HG03103 (cell line): ENCODE measurements around the gene MDFI.

Experiments used
- ATAC-seq: cut with Tn5 transposase; IDR thresholded peaks from one replicate; pipeline ENCODE4 v1.9.1; 2021; ENCODE audit warnings: low read depth; ENCODE audit not compliant: unreplicated experiment

MDFI gene

GRCh38 chr6:41684311-41685180, 46.3 kb downstream of the MDFI start:
- no peak for ATAC-seq

- no peak for ATAC-seq
Observed at GRCh38 chr6:41685641-41686380, 47.5 kb downstream of the MDFI start.

- ATAC-seq: no peak
Observed at GRCh38 chr6:41687501-41688175, 49.4 kb downstream of the MDFI start.

DNA sequence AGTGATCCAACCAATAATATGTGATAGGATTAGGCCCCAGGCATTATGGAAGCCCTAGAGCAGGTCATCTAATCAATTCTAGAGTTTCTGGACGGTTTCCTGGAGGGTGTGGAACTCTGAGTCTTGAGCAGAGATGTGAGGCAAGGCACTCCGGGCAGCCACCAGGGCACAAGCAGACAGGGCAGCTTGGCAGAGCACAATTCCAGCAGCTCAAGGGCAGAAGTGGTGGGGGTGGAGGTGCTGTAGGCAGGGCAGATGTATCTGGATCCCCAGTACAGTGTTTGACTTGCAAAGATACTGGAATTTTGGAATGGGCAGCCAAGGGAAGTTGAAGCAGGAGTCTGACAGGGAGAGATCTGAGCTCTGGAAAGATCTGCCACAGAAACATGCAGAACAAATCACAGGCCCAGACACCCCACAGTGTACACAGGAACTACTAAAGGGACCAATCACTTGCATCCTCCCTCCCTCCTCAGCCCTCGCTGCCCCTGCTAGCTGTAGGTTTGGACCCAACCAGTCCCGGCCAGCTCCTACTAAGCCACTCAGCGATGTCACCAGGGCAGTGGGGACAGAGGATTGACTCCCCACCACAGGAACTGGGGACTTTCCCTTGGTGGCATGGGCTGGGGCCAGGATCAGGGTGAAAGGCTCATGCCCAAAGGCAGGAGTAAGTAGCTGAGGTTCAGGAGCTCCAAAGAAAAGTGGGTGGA, 50.1 kb downstream of the MDFI start:
- ATAC-seq: no peak

DNA sequence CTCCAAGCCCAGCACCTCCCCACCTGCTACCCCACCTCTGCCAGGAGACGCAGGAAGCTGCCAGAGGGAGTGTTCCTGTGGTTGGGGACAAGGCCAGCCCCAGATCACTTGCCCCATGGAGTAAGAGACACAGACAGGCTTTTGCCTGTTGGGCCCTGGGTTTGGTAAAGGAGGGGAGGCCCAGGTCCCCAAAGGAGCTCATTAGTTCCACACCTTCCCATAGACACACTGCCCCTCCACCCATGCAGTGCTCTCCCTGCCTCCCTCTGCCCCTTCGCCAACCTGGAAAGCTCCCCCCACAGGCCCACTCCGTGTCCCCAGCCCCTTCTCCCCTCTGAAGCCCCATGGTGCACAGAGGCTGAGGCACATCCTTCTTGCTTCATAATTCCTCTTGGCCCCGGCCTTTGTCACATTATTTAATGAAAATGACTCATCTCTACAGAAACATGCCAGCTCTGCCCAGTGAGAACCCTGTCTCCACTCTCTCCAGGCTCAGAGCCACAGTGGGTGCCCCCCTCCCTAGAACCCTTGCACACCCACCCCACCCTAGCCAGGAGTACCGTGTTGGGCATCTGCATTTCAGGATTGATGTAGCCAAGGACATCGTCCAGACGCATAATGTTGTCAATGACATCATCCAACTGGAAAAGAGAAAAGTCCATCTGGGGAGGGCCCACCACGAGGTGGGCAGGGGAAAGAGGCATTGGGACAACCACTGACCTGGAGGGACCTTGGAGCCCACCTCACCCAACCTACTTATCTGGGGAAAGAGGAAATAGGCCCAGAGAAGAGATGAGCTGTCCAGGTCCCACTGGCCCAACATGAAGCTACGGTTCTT, 51.1 kb downstream of the MDFI start:
- ATAC-seq: no peak

DNA sequence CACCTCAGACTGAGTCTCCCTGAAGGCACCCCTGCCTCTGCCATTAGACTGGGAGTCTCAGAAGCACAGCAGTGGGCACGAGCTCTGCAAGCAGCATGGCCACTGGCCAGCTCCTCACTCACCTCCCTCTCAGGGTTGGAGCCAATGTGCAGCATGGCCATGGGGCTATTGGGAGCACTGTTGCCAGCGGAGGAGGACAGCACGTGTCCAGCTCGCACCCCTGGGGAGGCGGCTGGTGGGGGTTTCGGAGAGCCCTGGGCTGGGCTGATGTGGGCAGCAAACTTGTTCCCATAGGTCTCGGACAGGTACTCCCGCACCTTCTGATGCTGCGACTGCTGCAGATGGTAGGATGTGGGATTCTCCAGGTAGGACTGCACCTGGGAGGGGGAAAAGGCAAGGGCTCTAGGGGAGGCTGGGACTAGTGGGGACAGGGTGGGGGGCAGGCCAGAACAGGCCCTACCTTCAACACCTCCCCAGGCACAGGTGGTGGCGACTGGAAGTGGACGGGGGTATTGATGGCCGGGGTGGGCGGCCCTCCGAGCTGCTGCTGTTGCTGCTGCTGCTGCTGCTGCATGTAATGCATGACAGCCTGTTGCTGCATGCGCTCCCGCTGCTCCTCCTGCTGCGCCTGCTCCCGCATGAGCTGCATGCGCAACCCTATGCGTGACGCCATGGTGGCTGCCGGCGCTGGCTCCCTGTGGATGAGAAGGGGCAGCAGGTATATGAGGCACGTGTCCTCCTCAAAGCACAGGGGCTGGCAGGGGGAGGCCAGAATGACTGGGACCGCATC, 52.5 kb downstream of the MDFI start:
- no peak for ATAC-seq

- no peak for ATAC-seq
Observed at GRCh38 chr6:41691426-41692079, 53.3 kb downstream of the MDFI start.

DNA sequence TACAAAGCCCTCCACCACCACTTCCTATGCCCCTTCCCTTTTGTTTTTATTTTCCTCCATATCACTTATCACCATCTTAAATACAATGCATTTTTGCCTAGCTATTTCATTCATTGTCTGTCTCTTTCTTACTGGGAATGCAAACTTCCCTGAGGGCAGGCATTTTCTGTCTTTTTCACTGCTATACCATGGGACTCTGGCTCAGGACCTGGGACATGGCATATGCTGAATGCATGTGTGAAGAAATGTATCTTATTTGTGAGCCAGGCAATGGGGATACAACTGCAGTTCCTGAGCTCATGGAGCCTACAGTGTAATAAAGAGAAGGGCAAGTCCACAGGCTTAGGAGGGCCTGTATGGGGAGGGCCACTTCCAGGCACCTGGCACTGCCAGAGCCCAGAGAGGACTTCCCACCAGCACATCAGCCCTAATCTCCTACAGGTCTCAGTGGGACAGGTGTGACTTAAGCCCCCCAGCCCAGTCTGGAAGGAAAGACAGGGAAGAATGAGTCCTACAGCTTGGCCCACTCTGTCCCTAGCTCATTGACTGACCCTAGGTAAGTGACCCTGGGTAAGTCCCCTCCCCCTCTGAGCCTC, 53.9 kb downstream of the MDFI start:
- no peak for ATAC-seq

- no peak for ATAC-seq
Observed at GRCh38 chr6:41692730-41693129, 54.5 kb downstream of the MDFI start.

DNA sequence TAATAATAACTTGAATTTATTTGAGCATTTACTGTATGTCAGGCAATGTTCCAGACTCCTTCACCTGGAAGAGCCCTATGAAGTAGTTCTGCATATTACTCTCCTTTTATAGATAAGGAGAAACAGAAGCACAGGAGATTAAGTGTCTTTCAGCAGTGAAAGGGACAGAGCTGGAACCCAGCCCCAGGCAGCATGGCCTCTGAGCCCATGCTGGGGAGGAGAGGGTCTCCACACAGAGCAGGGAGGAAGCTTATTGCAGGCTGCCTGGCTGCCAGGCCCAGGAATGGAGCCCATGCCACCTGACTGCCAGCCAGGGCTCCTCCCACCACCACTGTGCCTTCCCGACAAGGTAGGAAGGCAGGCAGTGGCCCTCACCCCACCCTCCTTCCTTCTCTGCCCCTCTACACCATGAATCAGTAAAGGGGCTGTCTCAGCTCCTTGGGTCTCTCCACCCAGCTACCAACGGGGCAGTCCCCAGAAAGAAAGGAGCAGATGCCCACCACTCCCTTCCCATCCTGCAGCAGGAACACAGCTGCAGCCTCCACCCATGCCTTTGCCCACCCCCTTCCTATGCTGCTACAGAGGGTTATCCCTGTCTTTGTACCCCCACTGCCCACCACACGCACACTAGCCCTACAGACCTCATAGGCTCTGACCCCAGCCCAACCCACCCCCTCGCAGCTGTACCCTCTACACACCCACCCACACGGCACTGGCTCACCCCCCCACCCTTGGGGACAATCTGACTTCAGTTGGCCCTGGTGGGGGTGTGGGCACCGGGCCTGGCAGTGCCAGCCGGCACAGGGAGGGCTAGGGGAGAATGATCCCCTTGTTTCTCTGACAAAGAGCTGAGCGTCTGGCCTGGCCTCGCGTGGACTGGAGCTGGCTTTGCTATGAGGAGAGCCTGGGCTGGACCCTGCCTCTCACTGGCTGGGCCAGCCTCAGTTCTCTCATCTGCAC, 55.3 kb downstream of the MDFI start:
- no peak for ATAC-seq

GRCh38 chr6:41694815-41695526, 56.7 kb downstream of the MDFI start:
- ATAC-seq: no peak

DNA sequence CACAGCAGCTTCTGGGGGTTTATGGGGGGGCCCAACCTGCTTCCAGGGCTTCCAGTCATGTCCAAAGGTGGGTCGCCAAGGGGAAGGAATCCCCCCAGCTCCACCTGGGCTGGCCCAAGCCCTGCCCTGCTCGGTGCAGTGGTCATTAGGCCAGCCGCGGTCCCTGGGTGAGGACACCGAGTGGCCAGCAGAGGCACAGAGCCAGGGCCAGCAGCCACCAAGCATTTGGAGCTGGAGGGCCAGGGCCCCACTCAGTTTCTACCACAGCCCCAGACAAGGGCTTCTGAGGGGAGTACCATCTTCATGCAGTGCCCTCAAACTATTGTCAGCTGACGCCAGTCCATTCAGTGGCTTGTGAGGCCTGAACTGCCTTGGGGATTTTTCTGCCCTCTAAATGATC, 57.6 kb downstream of the MDFI start:
- ATAC-seq: no peak

- ATAC-seq: no peak
Observed at GRCh38 chr6:41696788-41697187, 58.5 kb downstream of the MDFI start.

DNA sequence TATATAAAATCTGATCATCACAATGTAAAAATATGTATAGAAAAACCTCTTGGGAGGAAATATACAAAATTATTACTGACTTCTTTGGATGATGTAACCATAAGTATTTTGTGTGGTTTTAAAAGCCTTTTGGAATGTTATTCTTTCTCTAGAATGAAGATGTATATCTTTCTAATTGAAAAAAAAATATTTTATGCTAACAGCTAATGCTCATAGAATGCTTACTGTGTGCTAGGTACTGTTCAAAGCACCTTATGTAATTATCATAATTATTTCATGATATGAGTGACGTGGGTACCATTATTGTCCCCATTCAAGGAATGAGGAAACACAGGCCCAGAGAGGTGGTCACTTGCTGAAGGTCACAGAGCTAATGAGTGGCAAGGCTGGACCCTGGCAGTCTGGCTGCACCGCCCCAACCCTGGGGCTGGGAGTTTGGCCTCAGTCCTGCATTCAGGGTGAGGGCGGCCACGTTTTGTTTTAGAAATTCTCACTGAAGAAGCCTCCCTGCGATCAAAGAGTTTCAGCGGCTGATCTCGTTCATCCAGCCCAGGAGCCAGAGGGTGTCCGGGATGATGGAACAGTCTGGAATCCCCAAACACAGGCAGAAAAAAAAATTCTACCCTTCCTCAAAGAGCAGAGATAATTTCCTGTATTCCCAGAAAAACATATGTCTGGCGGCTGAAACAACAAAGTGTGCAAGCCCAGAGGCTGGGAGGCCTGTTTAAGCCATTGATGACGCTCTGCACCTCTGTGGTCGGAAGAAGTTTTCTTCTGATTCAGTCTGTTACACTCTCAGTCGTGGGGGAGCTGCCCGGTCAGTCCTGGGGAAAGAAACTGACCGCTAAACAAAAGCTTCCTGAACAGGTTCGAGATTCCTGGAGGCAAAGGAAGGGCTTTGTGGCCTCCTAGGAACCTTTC, 59.9 kb downstream of the MDFI start:
- ATAC-seq: no peak

DNA sequence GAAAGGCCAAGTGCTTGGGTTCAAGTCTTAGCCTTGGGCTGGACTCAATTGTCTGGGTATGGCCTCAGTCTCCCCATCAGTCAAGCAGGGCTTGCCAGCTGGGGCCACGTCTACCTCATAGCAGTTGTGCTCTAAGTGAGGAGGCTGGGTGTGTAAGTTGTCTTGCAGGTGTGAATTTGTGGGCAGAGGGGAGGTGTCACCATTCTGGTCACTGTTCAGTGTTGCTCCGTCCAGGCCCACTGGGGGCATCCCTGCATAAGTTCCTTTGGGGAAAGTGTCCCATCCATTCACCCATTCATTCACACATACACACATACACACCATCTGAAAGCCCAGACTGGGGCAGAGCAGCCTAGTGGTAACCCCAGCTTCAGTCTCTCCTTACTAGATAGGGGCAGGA, 60.8 kb downstream of the MDFI start:
- ATAC-seq: no peak
